HG03060 (cell line): ENCODE measurements around the gene CGN.

Source experiments
- ATAC-seq: cut with Tn5 transposase; IDR thresholded peaks from one replicate; pipeline ENCODE4 v1.9.1; 2021; ENCODE audit warnings: low read depth, moderate number of reproducible peaks; ENCODE audit not compliant: unreplicated experiment

The CGN gene

GRCh38 chr1:151584780-151585179 is 73.6 kb downstream of the CGN start:
- ATAC-seq: no peak

DNA sequence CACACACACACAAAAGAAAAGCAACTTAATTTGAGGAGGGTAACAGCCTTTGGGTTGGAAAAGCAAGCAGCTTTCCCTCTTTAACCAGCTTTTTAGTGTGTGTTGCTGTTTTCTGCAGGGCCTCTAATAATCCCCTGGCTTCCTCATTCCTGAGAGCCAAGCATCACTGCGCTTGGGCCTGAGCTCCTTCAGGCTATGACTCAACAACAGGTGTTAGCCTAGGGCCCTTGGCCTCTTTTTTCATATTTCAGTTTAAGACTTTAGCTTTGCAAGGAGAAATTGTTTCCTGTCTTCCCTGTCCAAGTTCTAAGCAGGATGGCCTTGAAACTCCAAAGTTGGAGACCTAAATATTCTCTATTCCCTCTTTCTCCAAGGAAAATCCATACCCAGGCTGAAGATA is 74.4 kb downstream of the CGN start:
- ATAC-seq: no peak
